Measurements from ENCODE around the gene LRRC56. TPM values are rescaled to one million over a fixed set of nuclear protein-coding genes. Genes with fewer than 3 reads are reported as not detected.

Gene LRRC56
- total RNA-seq, 1 experiment from 2014 or later, result 3.4 TPM

- DNase-seq (ENCODE audit: low spot score) (no peak), ATAC-seq (no peak)
- ChIA-PET CTCF (no interaction called here), POLR2A (no interaction called here)
- Mint-ChIP-seq H3K4me1 (no peaks in the 10 kb centered on the region), H3K4me3 (no peak overlapping the region), H3K27me3 (ENCODE audit: low read depth) (no peaks in the 10 kb centered on the region), H3K9me3 (no peaks in the 10 kb centered on the region), H3K36me3 (peaks cover 64% of the 10 kb centered on the region), H3K27ac (no peak overlapping the region)
- TF ChIP-seq ZNF425 (CRISPR knock-in tag; conservative IDR thresholded peaks at IDR 0.05) (no peak), CDX4 (CRISPR knock-in tag; IDR thresholded peaks at IDR 0.05; ENCODE audit: borderline replicate concordance) (no peak), FOXP1 (CRISPR knock-in tag; IDR thresholded peaks at IDR 0.05; ENCODE audit: borderline replicate concordance) (no peak), HMGXB4 (CRISPR knock-in tag; IDR thresholded peaks at IDR 0.05) (no peak), ARID4B (CRISPR knock-in tag; IDR thresholded peaks at IDR 0.05; ENCODE audit: borderline replicate concordance) (no peak), GRHL2 (CRISPR knock-in tag; IDR thresholded peaks at IDR 0.05; ENCODE audit: insufficient replicate concordance, severe bottlenecking) (no peak), TP53 (CRISPR knock-in tag; IDR thresholded peaks at IDR 0.05) (no peak), NR3C1 (CRISPR knock-in tag; conservative IDR thresholded peaks at IDR 0.05; ENCODE audit: low read depth) (no peak), SMAD4 (CRISPR knock-in tag; IDR thresholded peaks at IDR 0.05) (no peak), JAZF1 (CRISPR knock-in tag; IDR thresholded peaks at IDR 0.05) (no peak), ERG (CRISPR knock-in tag; IDR thresholded peaks at IDR 0.05) (no peak)
Measured at GRCh38 chr11:593347-593746, 56.0 kb downstream of the LRRC56 start.

- H3K4me3 Mint-ChIP-seq, result no peak overlapping the region
- H3K36me3 Mint-ChIP-seq, result peaks cover 59% of the 10 kb centered on the region
- TF ChIP-seq ZNF423 (CRISPR knock-in tag; IDR thresholded peaks at IDR 0.05), result no peak
- no peak for TF ChIP-seq KAT7 (CRISPR knock-in tag; IDR thresholded peaks at IDR 0.05; ENCODE audit: borderline replicate concordance)
- no peak for TF ChIP-seq CDX4 (CRISPR knock-in tag; IDR thresholded peaks at IDR 0.05; ENCODE audit: borderline replicate concordance)
- no peak for TF ChIP-seq USF1 (CRISPR knock-in tag; IDR thresholded peaks at IDR 0.05)
- no peak for TF ChIP-seq ZNF317 (CRISPR knock-in tag; IDR thresholded peaks at IDR 0.05; ENCODE audit: borderline replicate concordance, low read depth)
- TF ChIP-seq PRDM15 (CRISPR knock-in tag; IDR thresholded peaks at IDR 0.05), result no peak
- TF ChIP-seq IRF1 (CRISPR knock-in tag; IDR thresholded peaks at IDR 0.05), result no peak
- TF ChIP-seq ZNF396 (CRISPR knock-in tag; IDR thresholded peaks at IDR 0.05; ENCODE audit: borderline replicate concordance), result no peak
- POLR2A ChIA-PET, result no interaction called here
- ATAC-seq (no peak), DNase-seq (ENCODE audit: low spot score) (no peak)
- CTCF ChIA-PET, result interaction anchor here (1.2 kb wide), 1 partner anchor 41 kb away, joined by 3 read pairs; no protein-coding TSS in a partner anchor
- H3K27ac Mint-ChIP-seq, result no peak overlapping the region
- no peaks in the 10 kb centered on the region for H3K9me3 Mint-ChIP-seq
- no peaks in the 10 kb centered on the region for H3K27me3 Mint-ChIP-seq (ENCODE audit: low read depth)
- no peaks in the 10 kb centered on the region for H3K4me1 Mint-ChIP-seq
Measured at GRCh38 chr11:595400-595799, 58.1 kb downstream of the LRRC56 start.
